OCI-LY7 (cell line): ENCODE data around the gene ATP9A. TPM values are rescaled to one million over a fixed set of nuclear protein-coding genes. Genes with fewer than 3 reads are reported as not detected.

Experiments
- BruUV-seq: library from RNA; stranded (reverse); fragments of 400-500 nt; replicated peaks from 2 replicates; lab custom pipeline; 2021; lab: Mats Ljungman, UMichigan
- CTCF ChIA-PET: fragments of 300-600 bp; sonication (Branson Sonifier 250); formaldehyde crosslinking; loops from one replicate; lab custom pipeline; 2022; ENCODE audit warnings: antibody characterized with exemption; ENCODE audit not compliant: unreplicated experiment; lab: Charles Lee
- POLR2A ChIA-PET: fragments of 300-600 bp; sonication (Branson Sonifier 250); formaldehyde crosslinking; loops from one replicate; lab custom pipeline; 2022; ENCODE audit warnings: antibody characterized with exemption; lab: Charles Lee
- DNase-seq: peaks from one replicate; pipeline ENCODE4 v3.0.0-alpha.2; 2015; ENCODE audit warnings: low spot score
- H2AFZ ChIP-seq: fragments of 200-600 bp; sonication (generic), shearing (Covaris generic); 2 replicates; pipeline ENCODE4 v1.6.1; 2014; ENCODE audit warnings: mild to moderate bottlenecking, antibody characterized with exemption, low read length, moderate library complexity
- H3K27ac ChIP-seq: fragments of 200-600 bp; sonication (generic); 2 replicates; pipeline ENCODE4 v1.5.1; 2014; ENCODE audit warnings: mixed run types, low read depth, mild to moderate bottlenecking, moderate library complexity, low read length, inconsistent platforms; ENCODE audit not compliant: poor library complexity, severe bottlenecking
- H3K36me3 ChIP-seq: fragments of 200-600 bp; sonication (generic); 2 replicates; pipeline ENCODE4 v1.6.1; 2014; ENCODE audit warnings: mild to moderate bottlenecking, antibody characterized with exemption, low read length, moderate library complexity, mixed read lengths; ENCODE audit not compliant: insufficient read depth
- H3K4me1 ChIP-seq: fragments of 200-600 bp; sonication (generic); 2 replicates; pipeline ENCODE4 v1.5.1; 2014; ENCODE audit warnings: mild to moderate bottlenecking, low read length; ENCODE audit not compliant: insufficient read depth, poor library complexity, severe bottlenecking
- H3K4me2 ChIP-seq: fragments of 200-600 bp; sonication (generic); 2 replicates; pipeline ENCODE4 v1.6.1; 2014; ENCODE audit warnings: mild to moderate bottlenecking, low read length
- H3K4me3 ChIP-seq: fragments of 200-600 bp; sonication (generic); 2 replicates; pipeline ENCODE4 v1.5.1; 2014; ENCODE audit warnings: mild to moderate bottlenecking, low read depth, low read length; ENCODE audit not compliant: poor library complexity, severe bottlenecking
- H3K79me2 ChIP-seq: fragments of 200-600 bp; sonication (generic); 2 replicates; pipeline ENCODE4 v1.6.1; 2016; ENCODE audit warnings: low read depth, mild to moderate bottlenecking, low read length, moderate library complexity, mixed read lengths; ENCODE audit not compliant: insufficient read depth
- H3K9me2 ChIP-seq: fragments of 200-600 bp; sonication (generic); 2 replicates; pipeline ENCODE4 v1.6.1; 2016; ENCODE audit warnings: mild to moderate bottlenecking, low read length, mixed read lengths; ENCODE audit not compliant: insufficient read depth
- H3K9me3 ChIP-seq: fragments of 200-600 bp; sonication (generic); 2 replicates; pipeline ENCODE4 v1.6.1; 2014; ENCODE audit warnings: mild to moderate bottlenecking, mixed run types, low read length, mixed read lengths
- H4K20me1 ChIP-seq: fragments of 200-600 bp; sonication (generic); 2 replicates; pipeline ENCODE4 v1.6.1; 2014; ENCODE audit warnings: mild to moderate bottlenecking, antibody characterized with exemption, low read length, moderate library complexity, mixed read lengths; ENCODE audit not compliant: insufficient read depth
- EZH2phosphoT487 ChIP-seq: fragments of 200-600 bp; sonication (generic); IDR thresholded peaks from 2 replicates; pipeline ENCODE4 v1.6.1; 2018; ENCODE audit warnings: low read depth, borderline replicate concordance, mild to moderate bottlenecking, mixed run types, antibody characterized with exemption, low read length, moderate library complexity, mixed read lengths
- intact Hi-C: fragments of 100-400 bp; cut with micrococcal nuclease; formaldehyde crosslinking; loops from one replicate; pipeline ENCODE4 v1.10.0; 2022; ENCODE audit not compliant: unreplicated experiment
- total RNA-seq, 2 experiments: library from RNA; depleted of rRNA in 1 of 2; stranded (reverse); fragments of >200 nt in 1 of 2; shearing (Covaris generic) in 1 of 2; gene quantifications; 2 replicates each; pipeline ENCODE4 v1.2.3, GENCODE V29; 2014 to 2022
- TF ChIP-seq, protein P1 (sequence below): fragments of 200-600 bp; sonication (generic); conservative IDR thresholded peaks from 2 replicates; pipeline ENCODE4 v1.5.1; 2014; ENCODE audit warnings: mild to moderate bottlenecking, antibody characterized with exemption, low read length, moderate library complexity, mixed read lengths

ATP9A gene
- total RNA-seq, 2 experiments from 2014 or later: 0.67 to 0.85 TPM

DNA sequence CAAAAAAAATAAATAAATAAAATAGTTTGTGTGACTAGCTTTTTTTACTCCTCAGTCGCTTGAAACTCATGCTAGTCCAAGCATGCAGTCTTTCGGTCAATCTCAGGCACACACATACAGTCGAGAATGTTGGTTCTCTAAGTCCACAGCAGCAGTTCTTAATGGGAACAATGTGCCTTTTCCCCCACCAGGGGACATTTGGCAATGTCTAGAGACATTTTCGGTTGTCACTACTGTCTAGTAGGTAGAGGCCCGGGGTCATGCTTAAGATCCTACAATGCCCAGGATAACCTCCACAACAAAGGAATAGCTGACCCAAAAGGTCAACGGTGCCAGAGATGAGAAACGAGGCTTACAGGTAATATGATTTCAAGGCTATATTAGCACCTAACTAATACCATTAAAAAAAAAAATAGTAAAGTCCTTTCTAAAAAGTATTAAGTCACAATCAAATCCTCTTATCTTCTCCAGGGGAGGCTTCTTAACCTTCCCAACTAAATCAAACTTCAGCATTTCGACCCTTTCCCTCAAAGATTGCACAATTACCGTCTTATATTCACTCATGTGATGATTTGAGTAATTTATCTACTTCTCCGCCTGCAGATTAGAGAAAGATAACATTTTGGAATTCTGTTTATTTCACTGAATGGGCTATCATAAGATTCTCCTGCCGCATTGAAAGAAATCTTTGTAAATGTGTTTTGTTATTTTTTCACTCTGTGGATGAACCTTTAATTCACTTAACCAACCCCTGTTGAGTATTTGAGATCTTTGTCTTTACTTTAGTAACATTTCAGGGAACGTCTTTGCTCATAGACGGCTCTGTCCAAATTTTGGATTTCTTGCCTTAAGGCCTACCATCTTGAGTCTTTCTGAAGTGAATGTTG, 42.2 kb upstream of the ATP9A start:
- H3K9me2 ChIP-seq: no peaks in the 10 kb centered on the region
- POLR2A ChIA-PET: no interaction called here

DNA sequence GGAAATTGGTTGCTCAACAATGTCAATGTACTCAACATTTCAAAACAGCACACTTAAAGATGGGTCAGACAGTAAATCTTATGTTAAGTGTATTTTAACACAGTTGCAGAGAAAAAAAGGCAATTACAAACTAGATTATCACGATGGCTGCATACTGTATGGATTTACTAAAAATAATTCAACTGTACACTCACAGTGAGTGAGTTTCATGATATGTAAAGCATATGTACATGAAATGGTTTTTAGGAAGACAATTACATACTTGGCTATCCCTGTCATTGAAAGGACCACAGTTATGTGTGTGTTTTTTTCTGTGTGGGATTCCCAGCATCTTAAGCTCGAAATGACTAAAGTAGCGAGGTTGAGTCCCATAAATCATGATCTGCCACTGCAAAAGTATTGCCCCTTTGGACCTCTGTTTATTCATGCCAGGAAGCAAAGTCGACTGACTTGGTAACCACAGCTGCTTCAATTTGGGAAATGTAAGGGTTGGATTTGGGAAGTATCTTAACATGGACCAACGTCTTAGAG, 39.6 kb upstream of the ATP9A start:
- ChIA-PET CTCF (no interaction called here), POLR2A (interaction anchor here (0.7 to 0.8 kb wide), 2 partner anchors 444 to 452 kb away, joined by 3 to 8 read pairs; no protein-coding TSS in a partner anchor)
- no peaks in the 10 kb centered on the region for H4K20me1 ChIP-seq
- no peak for TF ChIP-seq EZH2phosphoT487
- TF ChIP-seq, protein P1, sequence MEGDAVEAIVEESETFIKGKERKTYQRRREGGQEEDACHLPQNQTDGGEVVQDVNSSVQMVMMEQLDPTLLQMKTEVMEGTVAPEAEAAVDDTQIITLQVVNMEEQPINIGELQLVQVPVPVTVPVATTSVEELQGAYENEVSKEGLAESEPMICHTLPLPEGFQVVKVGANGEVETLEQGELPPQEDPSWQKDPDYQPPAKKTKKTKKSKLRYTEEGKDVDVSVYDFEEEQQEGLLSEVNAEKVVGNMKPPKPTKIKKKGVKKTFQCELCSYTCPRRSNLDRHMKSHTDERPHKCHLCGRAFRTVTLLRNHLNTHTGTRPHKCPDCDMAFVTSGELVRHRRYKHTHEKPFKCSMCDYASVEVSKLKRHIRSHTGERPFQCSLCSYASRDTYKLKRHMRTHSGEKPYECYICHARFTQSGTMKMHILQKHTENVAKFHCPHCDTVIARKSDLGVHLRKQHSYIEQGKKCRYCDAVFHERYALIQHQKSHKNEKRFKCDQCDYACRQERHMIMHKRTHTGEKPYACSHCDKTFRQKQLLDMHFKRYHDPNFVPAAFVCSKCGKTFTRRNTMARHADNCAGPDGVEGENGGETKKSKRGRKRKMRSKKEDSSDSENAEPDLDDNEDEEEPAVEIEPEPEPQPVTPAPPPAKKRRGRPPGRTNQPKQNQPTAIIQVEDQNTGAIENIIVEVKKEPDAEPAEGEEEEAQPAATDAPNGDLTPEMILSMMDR: no peak
- no peaks in the 10 kb centered on the region for H3K36me3 ChIP-seq
- H3K4me3 ChIP-seq: no peak overlapping the region
- BruUV-seq: no TSS peak
- DNase-seq: no peak
- H3K9me3 ChIP-seq: no peaks in the 10 kb centered on the region
- no peaks in the 10 kb centered on the region for H3K79me2 ChIP-seq
- no peak overlapping the region for H3K4me2 ChIP-seq
- intact Hi-C loops: no loop called here
- no peak overlapping the region for H2AFZ ChIP-seq
- no peaks in the 10 kb centered on the region for H3K4me1 ChIP-seq
- no peak overlapping the region for H3K27ac ChIP-seq
- H3K9me2 ChIP-seq: no peaks in the 10 kb centered on the region

More for the DNA sequence above, 42.2 kb upstream of the ATP9A start:
- no peaks in the 10 kb centered on the region for H3K9me3 ChIP-seq
- no peak overlapping the region for H3K27ac ChIP-seq
- no peaks in the 10 kb centered on the region for H4K20me1 ChIP-seq
- TF ChIP-seq, protein P1: no peak
- TF ChIP-seq EZH2phosphoT487: no peak
- H3K4me1 ChIP-seq: no peaks in the 10 kb centered on the region
- DNase-seq: no peak
- no TSS peak for BruUV-seq
- H3K79me2 ChIP-seq: no peaks in the 10 kb centered on the region
- CTCF ChIA-PET: no interaction called here
- intact Hi-C loops: no loop called here
- H3K4me2 ChIP-seq: no peak overlapping the region
- H3K36me3 ChIP-seq: no peaks in the 10 kb centered on the region
- no peak overlapping the region for H3K4me3 ChIP-seq
- H2AFZ ChIP-seq: no peak overlapping the region

DNA sequence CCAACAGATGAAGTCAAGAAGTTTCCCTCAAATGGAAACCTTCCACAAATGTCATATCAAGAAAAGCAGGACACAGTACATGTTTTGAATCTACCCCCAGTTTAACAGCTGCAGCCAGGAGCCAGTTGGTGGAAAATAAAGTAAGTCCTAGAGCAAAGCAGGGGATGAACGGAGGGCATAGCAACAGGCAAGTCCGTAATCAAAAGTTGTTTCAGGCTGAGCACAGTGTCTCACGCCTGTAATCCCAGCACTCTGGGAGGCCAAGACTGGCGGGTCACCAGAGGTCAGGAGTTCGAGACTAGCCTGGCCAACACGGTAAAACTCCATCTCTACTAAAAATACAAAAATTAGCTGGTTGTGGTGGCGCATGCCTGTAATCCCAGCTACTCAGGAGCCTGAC, 36.6 kb upstream of the ATP9A start:
- ChIA-PET POLR2A (interaction anchor here (0.7 kb wide), 1 partner anchor 18 kb away, joined by 4 read pairs; no protein-coding TSS in a partner anchor), CTCF (no interaction called here)
- no peaks in the 10 kb centered on the region for H4K20me1 ChIP-seq
- DNase-seq: no peak
- H3K4me1 ChIP-seq: no peaks in the 10 kb centered on the region
- no peaks in the 10 kb centered on the region for H3K9me3 ChIP-seq
- TF ChIP-seq EZH2phosphoT487: no peak
- TF ChIP-seq, protein P1: no peak
- no peak overlapping the region for H2AFZ ChIP-seq
- no peak overlapping the region for H3K27ac ChIP-seq
- no peak overlapping the region for H3K4me2 ChIP-seq
- no peaks in the 10 kb centered on the region for H3K9me2 ChIP-seq
- H3K79me2 ChIP-seq: no peaks in the 10 kb centered on the region
- no peak overlapping the region for H3K4me3 ChIP-seq
- no TSS peak for BruUV-seq
- no peaks in the 10 kb centered on the region for H3K36me3 ChIP-seq
- intact Hi-C loops: no loop called here
